ENCODE measurements around the gene AKR7A2.

Gene AKR7A2

DNA sequence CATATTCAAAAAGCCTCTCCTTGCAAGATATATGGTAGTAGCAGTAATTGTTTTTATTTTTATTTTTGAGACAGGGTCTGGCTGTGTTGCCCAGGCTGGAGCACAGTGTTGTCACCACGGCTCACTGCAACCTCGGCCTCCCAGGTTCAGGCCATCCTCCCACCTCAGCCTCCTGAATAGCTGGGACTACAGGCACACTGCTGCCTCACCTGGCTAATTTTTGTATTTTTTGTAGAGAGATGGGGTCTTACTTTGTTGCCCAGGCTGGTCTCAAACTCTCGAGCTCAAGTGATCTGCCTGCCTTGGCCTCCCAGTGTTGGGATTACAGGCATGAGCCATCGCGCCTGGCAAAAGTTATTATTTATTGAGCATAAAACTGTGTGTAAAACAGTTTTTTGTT lies 38.6 kb upstream of the AKR7A2 start:
- ATAC-seq (replicated peaks; ENCODE audit: extremely low read depth, poor library complexity, severe bottlenecking) (no peak), DNase-seq (ENCODE audit: low spot score in 2 of 2) (no peak)
- H3K4me1 Mint-ChIP-seq, result no peaks in the 10 kb centered on the region
- no peaks in the 10 kb centered on the region for H3K27me3 Mint-ChIP-seq
- H3K9me3 Mint-ChIP-seq, result no peaks in the 10 kb centered on the region
- H3K27ac Mint-ChIP-seq (ENCODE audit: low read depth), result peak overlapping the region; percentile 66
- peaks cover 50% of the 10 kb centered on the region for H3K36me3 Mint-ChIP-seq (ENCODE audit: insufficient read depth)
- no peak overlapping the region for H3K4me3 Mint-ChIP-seq

GRCh38 chr1:19349999-19350398 lies 38.1 kb upstream of the AKR7A2 start:
- Mint-ChIP-seq H3K9me3 (no peaks in the 10 kb centered on the region), H3K27me3 (no peaks in the 10 kb centered on the region), H3K4me3 (no peak overlapping the region), H3K36me3 (ENCODE audit: insufficient read depth) (peaks cover 49% of the 10 kb centered on the region), H3K4me1 (no peaks in the 10 kb centered on the region), H3K27ac (ENCODE audit: low read depth) (peak overlapping the region; percentile 66)
- ATAC-seq (replicated peaks; ENCODE audit: extremely low read depth, poor library complexity, severe bottlenecking) (no peak), DNase-seq (ENCODE audit: low spot score in 2 of 2) (no peak)

DNA sequence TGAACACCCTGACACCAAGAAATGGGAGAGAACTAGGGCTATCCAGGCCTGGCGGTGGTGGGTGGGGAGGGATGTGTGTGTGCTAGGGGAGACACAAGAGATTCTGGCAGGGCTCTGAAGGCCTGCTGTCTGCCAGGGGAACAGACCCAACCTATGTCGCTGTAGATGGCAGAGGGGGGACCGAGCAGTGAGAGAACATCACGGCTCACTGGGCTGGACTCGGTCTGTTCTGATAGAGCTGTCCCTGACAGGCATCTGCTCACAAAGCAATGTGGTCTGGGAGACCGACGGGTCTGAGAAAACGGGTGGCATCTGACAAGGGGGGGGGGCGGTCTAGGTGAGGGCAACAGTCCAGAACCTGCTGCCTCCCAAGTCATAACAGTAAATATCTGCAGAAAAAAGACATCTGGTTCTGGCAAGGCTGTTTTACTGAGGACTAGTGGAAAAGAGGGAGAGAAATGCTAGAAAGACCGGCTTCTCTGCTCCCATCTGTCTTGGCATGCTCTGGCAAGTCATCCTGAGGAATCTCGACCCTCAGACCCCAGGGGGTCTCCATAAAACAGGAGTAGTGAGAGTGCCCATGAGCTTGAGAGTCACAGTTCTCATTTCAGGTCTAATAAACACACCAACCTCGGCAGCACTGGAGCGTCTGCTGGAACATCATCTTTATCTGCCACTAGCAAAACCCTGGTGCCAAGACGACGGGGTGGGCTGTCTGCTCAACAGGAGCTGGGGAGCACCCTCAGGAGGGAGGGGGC lies 36.7 kb upstream of the AKR7A2 start:
- Mint-ChIP-seq H3K27ac (ENCODE audit: low read depth) (no peak overlapping the region), H3K4me1 (no peaks in the 10 kb centered on the region), H3K9me3 (no peaks in the 10 kb centered on the region), H3K36me3 (ENCODE audit: insufficient read depth) (peaks cover 42% of the 10 kb centered on the region), H3K4me3 (no peak overlapping the region), H3K27me3 (no peaks in the 10 kb centered on the region)
- no peak for DNase-seq (ENCODE audit: low spot score in 2 of 2)
- no peak for ATAC-seq (replicated peaks; ENCODE audit: extremely low read depth, poor library complexity, severe bottlenecking)

- no peak for DNase-seq (ENCODE audit: low spot score in 2 of 2)
- no peak overlapping the region for H3K4me3 Mint-ChIP-seq
- H3K9me3 Mint-ChIP-seq, result no peaks in the 10 kb centered on the region
- H3K27me3 Mint-ChIP-seq, result no peaks in the 10 kb centered on the region
- peaks cover 41% of the 10 kb centered on the region for H3K36me3 Mint-ChIP-seq (ENCODE audit: insufficient read depth)
- no peak overlapping the region for H3K27ac Mint-ChIP-seq (ENCODE audit: low read depth)
- ATAC-seq (replicated peaks; ENCODE audit: extremely low read depth, poor library complexity, severe bottlenecking), result no peak
- H3K4me1 Mint-ChIP-seq, result peaks cover 3% of the 10 kb centered on the region
Measured at GRCh38 chr1:19347533-19348172, 35.7 kb upstream of the AKR7A2 start.

DNA sequence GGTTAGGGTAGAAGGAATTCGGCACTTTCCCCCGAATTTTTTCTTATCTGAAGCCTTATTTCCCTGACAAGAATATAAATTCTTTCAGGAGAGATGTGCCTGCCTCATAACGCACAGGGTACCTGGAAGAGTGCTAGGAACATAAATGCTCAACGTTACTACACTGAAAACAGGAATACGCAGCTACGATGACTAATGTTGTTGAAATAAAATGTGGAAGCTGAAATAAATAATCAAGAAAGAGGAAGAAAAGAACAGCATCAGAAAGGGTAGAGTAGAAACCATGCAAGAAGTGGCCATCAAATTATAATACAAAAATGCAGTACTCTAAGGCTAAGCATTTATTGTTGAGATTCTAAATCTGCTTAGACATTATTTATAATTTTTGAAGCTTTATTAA lies 34.1 kb upstream of the AKR7A2 start:
- Mint-ChIP-seq H3K27me3 (no peaks in the 10 kb centered on the region), H3K4me1 (peaks cover 6% of the 10 kb centered on the region), H3K4me3 (no peak overlapping the region), H3K27ac (ENCODE audit: low read depth) (no peak overlapping the region), H3K36me3 (ENCODE audit: insufficient read depth) (peaks cover 47% of the 10 kb centered on the region), H3K9me3 (no peaks in the 10 kb centered on the region)
- DNase-seq (ENCODE audit: low spot score in 2 of 2) (no peak), ATAC-seq (replicated peaks; ENCODE audit: extremely low read depth, poor library complexity, severe bottlenecking) (no peak)

DNA sequence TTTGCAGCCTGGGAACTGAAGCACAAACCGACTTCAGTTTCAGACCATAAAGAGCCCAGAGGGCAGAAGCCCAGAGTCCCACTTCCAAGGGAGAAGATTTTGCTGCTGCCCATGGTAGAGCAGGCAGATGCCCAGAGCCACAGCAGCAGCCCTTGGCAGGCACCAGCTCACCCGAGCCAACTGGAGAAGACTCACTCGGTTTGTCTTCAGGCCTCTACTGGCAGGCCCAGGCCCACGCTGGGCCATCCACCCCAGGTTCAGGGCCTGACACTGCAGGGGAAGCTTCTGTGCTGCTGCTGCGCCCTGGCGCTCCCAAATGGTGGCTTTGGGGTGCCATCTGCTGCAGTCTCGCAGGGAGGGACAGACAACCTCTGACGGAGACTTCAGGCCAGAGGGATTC lies 33.4 kb upstream of the AKR7A2 start:
- Mint-ChIP-seq H3K27ac (ENCODE audit: low read depth) (no peak overlapping the region), H3K4me3 (no peak overlapping the region), H3K9me3 (no peaks in the 10 kb centered on the region), H3K36me3 (ENCODE audit: insufficient read depth) (peaks cover 47% of the 10 kb centered on the region), H3K27me3 (no peaks in the 10 kb centered on the region), H3K4me1 (peaks cover 6% of the 10 kb centered on the region)
- ATAC-seq (replicated peaks; ENCODE audit: extremely low read depth, poor library complexity, severe bottlenecking), result no peak
- no peak for DNase-seq (ENCODE audit: low spot score in 2 of 2)

DNA sequence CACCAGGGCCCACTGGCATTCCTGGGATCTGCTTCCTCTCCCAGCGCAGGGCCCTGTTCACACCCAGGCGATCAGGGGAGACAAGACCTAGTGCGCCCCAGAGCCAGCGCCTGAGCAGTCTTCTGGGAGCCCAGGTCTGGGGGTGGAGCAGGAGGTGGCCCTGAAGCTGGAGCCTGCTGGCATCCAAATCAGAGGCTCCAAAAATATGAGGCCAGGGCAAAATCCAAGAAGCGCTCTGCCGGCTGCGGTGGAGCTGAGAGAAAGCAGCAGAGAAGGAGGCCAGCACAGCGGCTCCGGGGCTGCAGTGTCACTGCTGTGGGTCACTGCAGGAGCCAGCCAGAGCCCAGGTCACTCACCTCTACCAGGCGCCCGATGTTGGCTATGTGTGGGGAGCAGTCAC lies 32.9 kb upstream of the AKR7A2 start:
- Mint-ChIP-seq H3K27ac (ENCODE audit: low read depth) (no peak overlapping the region), H3K9me3 (no peaks in the 10 kb centered on the region), H3K4me3 (no peak overlapping the region), H3K36me3 (ENCODE audit: insufficient read depth) (peaks cover 45% of the 10 kb centered on the region), H3K27me3 (no peaks in the 10 kb centered on the region), H3K4me1 (peaks cover 6% of the 10 kb centered on the region)
- no peak for ATAC-seq (replicated peaks; ENCODE audit: extremely low read depth, poor library complexity, severe bottlenecking)
- DNase-seq (ENCODE audit: low spot score in 2 of 2), result no peak

DNA sequence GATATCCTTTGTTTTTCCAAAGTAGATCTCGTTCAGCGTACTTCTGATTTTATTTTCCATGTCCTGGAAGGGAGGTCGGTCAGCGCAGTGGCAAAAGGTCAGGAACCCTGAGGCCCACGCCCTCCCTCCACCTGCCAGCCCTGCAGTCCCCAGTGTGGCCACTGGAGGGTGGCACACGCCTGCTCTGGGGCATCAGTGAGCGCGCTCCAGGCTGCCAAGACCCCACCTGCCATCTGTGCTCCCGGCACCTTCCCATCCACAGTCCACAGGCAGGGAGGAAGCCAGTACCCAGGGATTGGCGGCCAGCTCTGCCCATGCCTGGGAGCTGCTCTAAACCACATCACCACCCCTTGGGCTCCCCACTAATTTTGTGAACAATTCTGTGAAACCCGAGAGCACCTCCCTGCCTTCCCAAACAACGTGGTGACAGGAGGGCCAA lies 32.4 kb upstream of the AKR7A2 start:
- DNase-seq (ENCODE audit: low spot score in 2 of 2) (no peak), ATAC-seq (replicated peaks; ENCODE audit: extremely low read depth, poor library complexity, severe bottlenecking) (no peak)
- H3K4me1 Mint-ChIP-seq, result peaks cover 6% of the 10 kb centered on the region
- no peaks in the 10 kb centered on the region for H3K9me3 Mint-ChIP-seq
- H3K4me3 Mint-ChIP-seq, result no peak overlapping the region
- H3K36me3 Mint-ChIP-seq (ENCODE audit: insufficient read depth), result peaks cover 43% of the 10 kb centered on the region
- no peaks in the 10 kb centered on the region for H3K27me3 Mint-ChIP-seq
- H3K27ac Mint-ChIP-seq (ENCODE audit: low read depth), result no peak overlapping the region

DNA sequence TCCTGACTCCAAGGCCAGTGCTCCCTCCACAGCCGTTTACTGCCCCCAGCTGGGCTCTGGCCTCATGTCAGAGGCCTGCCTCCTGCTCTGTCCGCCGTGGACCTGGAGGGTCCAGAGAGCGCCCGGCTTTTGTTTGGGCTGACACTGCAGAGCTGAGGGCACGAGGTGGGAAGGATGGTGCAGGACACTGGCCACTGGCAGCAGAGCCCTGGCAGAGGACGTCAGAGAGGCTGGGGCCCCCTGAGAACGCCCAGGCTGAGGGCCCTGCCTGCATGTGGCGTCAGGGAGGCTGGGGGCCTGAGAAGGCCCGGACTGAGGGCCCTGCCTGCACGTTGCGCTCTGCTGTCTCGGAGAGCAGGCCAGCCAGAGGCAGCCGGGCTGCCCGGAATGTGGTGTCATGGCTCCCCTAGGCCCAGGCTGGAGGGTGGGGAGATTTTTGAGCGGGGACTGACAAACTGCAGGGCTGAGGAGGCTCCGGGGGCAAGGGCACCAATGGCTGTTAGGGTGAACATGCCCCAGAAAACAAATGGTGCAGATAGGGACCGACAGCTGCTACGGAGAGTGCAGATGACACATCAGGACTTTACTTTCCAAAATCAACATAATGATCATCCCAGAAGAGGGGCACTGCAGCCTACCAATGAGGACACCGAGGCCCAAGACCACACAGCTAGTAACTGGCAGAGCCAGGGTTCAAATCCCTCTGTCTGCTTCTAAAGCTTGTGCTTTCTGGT lies 31.8 kb upstream of the AKR7A2 start:
- H3K36me3 Mint-ChIP-seq (ENCODE audit: insufficient read depth), result peaks cover 48% of the 10 kb centered on the region
- no peak overlapping the region for H3K4me3 Mint-ChIP-seq
- DNase-seq (ENCODE audit: low spot score in 2 of 2) (no peak), ATAC-seq (replicated peaks; ENCODE audit: extremely low read depth, poor library complexity, severe bottlenecking) (no peak)
- no peak overlapping the region for H3K27ac Mint-ChIP-seq (ENCODE audit: low read depth)
- no peaks in the 10 kb centered on the region for H3K27me3 Mint-ChIP-seq
- no peaks in the 10 kb centered on the region for H3K9me3 Mint-ChIP-seq
- H3K4me1 Mint-ChIP-seq, result peaks cover 6% of the 10 kb centered on the region

DNA sequence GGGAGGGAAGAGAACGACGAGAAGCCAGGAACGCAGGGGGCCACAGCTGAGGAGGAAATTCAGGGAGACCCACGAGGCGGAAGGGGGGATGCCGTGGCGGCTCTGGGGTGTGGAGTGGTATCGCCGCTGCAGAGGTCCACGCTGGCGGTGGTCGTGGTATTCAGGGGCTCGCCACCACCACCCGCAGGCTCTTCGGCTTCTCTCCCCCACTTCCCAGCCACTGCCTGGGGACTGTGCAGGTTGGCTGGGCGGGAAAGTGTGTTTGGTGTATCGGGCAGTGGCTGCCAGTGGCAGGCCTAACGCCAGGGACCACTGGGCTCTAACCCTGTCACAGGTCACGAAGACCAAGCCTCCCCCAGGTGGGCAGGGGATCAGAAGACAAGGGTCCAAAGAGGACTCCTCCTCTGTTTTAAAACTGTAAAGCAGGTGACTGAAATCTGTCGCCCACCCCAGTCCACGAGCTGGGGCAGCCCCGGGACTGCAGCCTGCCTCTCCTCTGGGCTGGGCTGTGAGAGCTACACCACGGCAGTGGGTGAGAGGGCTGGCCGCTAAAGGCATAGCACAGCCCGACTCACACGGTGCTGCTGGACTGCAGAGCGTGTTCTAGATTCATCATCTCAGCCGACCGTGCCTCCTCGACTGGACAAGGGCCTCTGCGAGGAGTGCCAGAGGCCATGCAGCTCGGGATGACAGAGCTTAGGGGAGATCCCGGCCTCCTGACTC lies 31.1 kb upstream of the AKR7A2 start:
- DNase-seq (ENCODE audit: low spot score in 2 of 2), result no peak
- Mint-ChIP-seq H3K9me3 (no peaks in the 10 kb centered on the region), H3K4me1 (peaks cover 6% of the 10 kb centered on the region), H3K4me3 (no peak overlapping the region), H3K27me3 (no peaks in the 10 kb centered on the region), H3K27ac (ENCODE audit: low read depth) (peak overlapping the region; percentile 69), H3K36me3 (ENCODE audit: insufficient read depth) (peaks cover 51% of the 10 kb centered on the region)
- no peak for ATAC-seq (replicated peaks; ENCODE audit: extremely low read depth, poor library complexity, severe bottlenecking)

- H3K27me3 Mint-ChIP-seq, result no peaks in the 10 kb centered on the region
- H3K4me1 Mint-ChIP-seq, result peaks cover 10% of the 10 kb centered on the region
- peak overlapping the region; percentile 69 for H3K27ac Mint-ChIP-seq (ENCODE audit: low read depth)
- ATAC-seq (replicated peaks; ENCODE audit: extremely low read depth, poor library complexity, severe bottlenecking) (no peak), DNase-seq (ENCODE audit: low spot score in 2 of 2) (no peak)
- H3K36me3 Mint-ChIP-seq (ENCODE audit: insufficient read depth), result peaks cover 54% of the 10 kb centered on the region
- no peak overlapping the region for H3K4me3 Mint-ChIP-seq
- H3K9me3 Mint-ChIP-seq, result no peaks in the 10 kb centered on the region
Measured at GRCh38 chr1:19342062-19342750, 30.3 kb upstream of the AKR7A2 start.
